Measurements from ENCODE around the gene STK39.

- TF ChIP-seq CTCF (conservative IDR thresholded peaks at IDR 0.05; ENCODE audit: low read length): no peak
- TF ChIP-seq EZH2phosphoT487 (IDR thresholded peaks at IDR 0.05; ENCODE audit: borderline replicate concordance, low read depth, low read length): no peak
Measured at GRCh38 chr2:168180914-168181313, 66.5 kb downstream of the STK39 start.
